HG02852 (cell line): ENCODE measurements around the gene TMLHE.
"Not testable (repeated sequence)": the region's sequence is repeated elsewhere in the genome, so short reads cannot be mapped to it uniquely, and the experiment has no call there.

Source experiments
- ATAC-seq: cut with Tn5 transposase; IDR thresholded peaks from one replicate; pipeline ENCODE4 v1.9.1; 2021; ENCODE audit warnings: mild to moderate bottlenecking, moderate library complexity; ENCODE audit not compliant: unreplicated experiment

Gene TMLHE

GRCh38 chrX:155612312-155613224, at the start of gene TMLHE, which contains the start of gene SPRY3:
TSS of gene TMLHE (minus strand) at chrX:155612952. CDS start at chrX:155545276, 67,676 bp downstream.
TSS of gene SPRY3 (plus strand) at chrX:155612586.
- ATAC-seq: peak; percentile 89

- no peak for ATAC-seq
Observed at GRCh38 chrX:155662282-155662681, 49.5 kb upstream of the TMLHE start.

GRCh38 chrX:155645180-155645579, 32.4 kb upstream of the TMLHE start:
- no peak for ATAC-seq

- no peak for ATAC-seq
Observed at GRCh38 chrX:155643240-155643639, 30.5 kb upstream of the TMLHE start.

- not testable (repeated sequence) for ATAC-seq
Observed at GRCh38 chrX:155641371-155641770, 28.6 kb upstream of the TMLHE start.

- no peak for ATAC-seq
Observed at GRCh38 chrX:155637714-155638113, 25.0 kb upstream of the TMLHE start.

- ATAC-seq: not testable (repeated sequence)
Observed at GRCh38 chrX:155635019-155635418, 22.3 kb upstream of the TMLHE start.

- peak; percentile 70 for ATAC-seq
Observed at GRCh38 chrX:155632431-155633100, 19.8 kb upstream of the TMLHE start.

GRCh38 chrX:155620110-155620509, 7.4 kb upstream of the TMLHE start:
- not testable (repeated sequence) for ATAC-seq

- no peak for ATAC-seq
Observed at GRCh38 chrX:155615938-155616337, 3.2 kb upstream of the TMLHE start.

GRCh38 chrX:155613927-155614559, 1.3 kb upstream of the TMLHE start:
- ATAC-seq: no peak

- ATAC-seq: no peak
Observed at GRCh38 chrX:155611302-155611701, 1.4 kb downstream of the TMLHE start.

- no peak for ATAC-seq
Observed at GRCh38 chrX:155592981-155593380, 19.8 kb downstream of the TMLHE start.

GRCh38 chrX:155592331-155592730, 20.4 kb downstream of the TMLHE start:
- no peak for ATAC-seq

GRCh38 chrX:155577682-155578081, 35.1 kb downstream of the TMLHE start:
- ATAC-seq: peak; percentile 70

GRCh38 chrX:155563099-155563498, 49.7 kb downstream of the TMLHE start:
- no peak for ATAC-seq

GRCh38 chrX:155544881-155545280, 67.9 kb downstream of the TMLHE start:
- no peak for ATAC-seq

GRCh38 chrX:155535866-155536265, 76.9 kb downstream of the TMLHE start:
- ATAC-seq: no peak

- no peak for ATAC-seq
Observed at GRCh38 chrX:155534800-155535199, 78.0 kb downstream of the TMLHE start.

GRCh38 chrX:155527023-155527422, 85.7 kb downstream of the TMLHE start:
- not testable (repeated sequence) for ATAC-seq

GRCh38 chrX:155514225-155514624, 98.5 kb downstream of the TMLHE start:
- no peak for ATAC-seq
